ENCODE data around the gene KRABD2.
"Not testable (repeated sequence)": the region's sequence is repeated elsewhere in the genome, so short reads cannot be mapped to it uniquely, and the experiment has no call there.

Gene KRABD2

DNA sequence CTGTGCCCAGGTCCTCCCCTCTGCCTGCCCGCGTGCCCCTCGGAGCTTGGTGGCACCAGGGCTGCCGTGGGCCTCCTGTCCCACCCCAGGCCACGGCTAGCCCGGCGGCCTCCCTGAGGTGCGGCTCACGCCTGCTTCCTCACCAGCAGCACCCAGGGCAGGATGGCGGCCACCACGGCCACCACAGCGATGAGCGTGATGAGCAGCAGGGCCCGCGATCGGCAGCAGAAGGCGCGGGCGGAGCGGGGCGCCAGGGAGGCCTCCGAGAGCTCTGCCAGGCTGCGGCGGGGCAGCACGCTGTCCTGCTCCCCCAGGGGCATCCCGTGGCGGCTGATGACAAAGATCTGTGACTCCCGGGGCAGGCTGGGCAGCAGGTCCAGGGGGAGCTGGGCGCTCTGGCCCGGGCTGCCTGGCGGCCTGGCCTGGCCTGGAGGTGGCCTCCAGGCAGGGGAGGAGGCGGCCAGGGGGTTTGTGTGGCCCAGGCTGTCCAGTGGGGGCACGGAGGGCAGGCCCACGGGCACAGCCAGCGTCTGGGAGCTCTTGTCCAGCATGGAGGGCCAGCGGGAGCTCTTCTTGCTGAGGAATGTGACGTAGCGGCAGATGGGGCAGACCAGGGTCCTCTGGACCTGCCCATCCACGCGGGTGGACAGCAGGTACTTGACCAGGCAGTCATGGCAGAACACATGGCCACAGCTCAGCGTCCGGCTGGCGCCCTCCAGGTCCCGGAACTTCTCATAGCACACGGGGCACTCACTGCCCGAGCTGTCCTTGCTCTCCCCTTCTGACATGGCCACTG, 16.4 kb upstream of the KRABD2 start:
- DNase-seq (ENCODE audit: low read depth): no peak

DNA sequence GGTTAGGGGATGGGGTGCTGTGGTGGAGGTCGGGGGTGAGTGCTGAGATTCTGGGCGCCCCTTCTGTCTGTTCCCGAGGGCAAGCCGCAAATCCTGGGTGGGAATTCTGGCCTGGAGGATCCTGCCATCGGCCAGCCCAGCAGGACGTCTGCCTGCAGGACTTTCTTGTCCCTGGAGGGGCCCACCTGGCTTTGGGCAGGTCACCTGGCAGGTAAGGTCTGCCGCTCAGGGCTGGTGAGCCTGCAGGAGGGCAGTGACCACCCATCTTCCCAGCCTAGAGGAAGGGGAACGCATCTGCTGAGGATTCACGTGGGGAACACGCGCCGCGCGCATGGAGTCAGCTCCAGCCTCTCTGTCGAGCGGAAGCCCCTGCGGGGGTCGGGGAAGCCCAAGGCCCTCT, 15.8 kb upstream of the KRABD2 start:
- no peak for DNase-seq (ENCODE audit: low read depth)

- DNase-seq (ENCODE audit: low read depth): no peak
These were observed 15.2 kb upstream of the KRABD2 start for GRCh38 chr17:8391711-8392110.

- DNase-seq (ENCODE audit: low read depth): no peak
These were observed 11.6 kb upstream of the KRABD2 start for GRCh38 chr17:8387914-8388651.

GRCh38 chr17:8386841-8387240, 10.3 kb upstream of the KRABD2 start:
- no peak for DNase-seq (ENCODE audit: low read depth)

GRCh38 chr17:8384801-8385378, 8.4 kb upstream of the KRABD2 start:
- DNase-seq (ENCODE audit: low read depth): no peak

DNA sequence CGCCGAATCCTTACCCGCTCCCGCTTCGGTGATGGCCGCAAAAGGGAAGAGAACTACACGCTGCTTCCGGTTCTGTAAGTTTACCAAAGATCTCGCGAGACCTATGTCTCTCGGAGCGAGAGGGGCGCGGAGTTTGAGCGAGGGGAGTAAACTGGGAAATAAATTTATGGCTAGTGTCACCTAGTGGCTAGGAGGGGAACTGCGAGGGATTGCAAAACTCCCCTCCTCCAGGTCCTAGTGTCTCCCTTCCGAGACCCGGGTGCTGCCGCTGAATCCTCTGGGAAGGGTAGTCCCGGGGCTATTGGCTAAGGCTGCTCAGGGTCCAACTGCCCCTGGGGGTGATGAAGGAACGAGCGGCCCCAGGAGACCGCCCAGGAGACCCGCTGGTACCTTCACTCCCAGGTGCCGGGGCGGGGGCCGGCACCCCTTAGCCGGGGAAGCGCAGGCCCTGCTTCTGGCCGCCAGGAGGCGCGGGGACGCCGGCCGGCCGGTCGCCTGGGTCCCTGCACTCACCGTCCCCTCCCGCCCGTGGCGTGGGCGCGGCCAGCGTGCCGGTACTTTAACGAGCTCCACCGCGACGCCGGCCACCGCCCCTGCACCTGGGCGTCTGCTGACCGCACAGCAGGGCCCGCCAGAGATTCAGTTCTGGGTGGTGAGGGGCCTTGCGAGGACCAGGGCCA, 6.8 kb upstream of the KRABD2 start, which contains the start of gene RPL26:
Gene RPL26, minus strand, starts transcription at position 51 of the 680 bp plus-strand sequence. CDS start 883 bp downstream, outside the sequence.
- DNase-seq (ENCODE audit: low read depth): peak; percentile 87

DNA sequence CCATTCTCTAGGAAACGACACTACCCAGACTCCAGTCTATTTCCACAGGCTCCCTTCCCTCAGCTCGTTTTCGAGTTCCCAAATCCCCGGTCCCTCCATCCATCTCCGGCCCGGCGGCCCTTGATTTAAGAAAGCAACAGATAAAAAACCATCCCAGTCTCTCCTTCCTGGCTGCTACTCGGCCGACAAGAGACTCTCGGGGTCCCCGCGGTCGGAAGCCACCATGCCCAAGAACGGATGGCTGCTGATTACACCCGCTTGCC, 6.3 kb upstream of the KRABD2 start:
- no peak for DNase-seq (ENCODE audit: low read depth)

GRCh38 chr17:8382052-8382879, 5.8 kb upstream of the KRABD2 start:
- DNase-seq (ENCODE audit: low read depth): no peak

- DNase-seq (ENCODE audit: low read depth): no peak
These were observed 3.5 kb upstream of the KRABD2 start for GRCh38 chr17:8380049-8380448.

DNA sequence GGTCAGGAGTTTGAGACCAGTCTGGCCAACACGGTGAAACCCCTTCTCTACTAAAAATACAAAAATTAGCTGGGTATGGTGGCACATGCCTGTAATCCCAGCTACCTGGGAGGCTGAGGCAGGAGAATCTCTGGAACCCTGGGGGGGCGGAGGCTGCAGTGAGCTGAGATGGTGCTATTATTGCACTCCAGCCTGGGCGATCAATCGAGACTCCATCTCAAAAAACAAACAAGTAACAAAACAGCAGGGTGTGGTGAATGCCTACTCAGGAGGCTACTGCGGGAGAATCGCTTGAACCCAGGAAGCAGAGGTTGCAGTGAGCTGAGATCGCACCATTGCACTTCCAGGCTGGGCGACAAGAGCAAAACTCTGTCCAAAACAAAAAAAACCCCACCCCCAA, 1.6 kb upstream of the KRABD2 start:
- DNase-seq (ENCODE audit: low read depth): not testable (repeated sequence)

- DNase-seq (ENCODE audit: low read depth): no peak
These were observed 918 bp upstream of the KRABD2 start for GRCh38 chr17:8377422-8377821.

DNA sequence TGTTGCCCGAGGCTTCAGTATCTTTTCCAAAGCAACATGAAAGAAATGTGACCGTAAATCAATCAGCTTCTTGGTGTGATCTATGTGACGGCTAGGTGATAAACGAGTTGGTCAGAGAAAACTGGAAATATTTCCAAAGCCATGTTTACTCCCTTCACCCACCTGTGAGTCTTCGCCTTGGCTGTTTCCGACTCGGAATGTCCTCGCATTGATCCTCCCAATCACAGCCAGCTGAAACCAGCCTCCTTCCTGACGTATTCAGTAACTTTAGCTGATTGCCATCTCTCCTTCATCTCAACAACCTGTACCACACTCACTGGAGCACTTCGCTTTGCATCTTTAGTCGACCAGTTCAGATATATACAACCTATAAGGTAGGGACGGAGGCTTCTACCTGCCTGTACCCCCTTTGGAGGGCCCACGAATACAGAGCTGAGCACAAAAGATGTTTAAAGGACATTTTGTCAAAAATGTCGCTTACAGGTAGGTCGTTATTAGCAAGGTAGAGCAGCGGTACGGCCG, 705 bp downstream of the KRABD2 start:
- DNase-seq (ENCODE audit: low read depth): no peak

DNA sequence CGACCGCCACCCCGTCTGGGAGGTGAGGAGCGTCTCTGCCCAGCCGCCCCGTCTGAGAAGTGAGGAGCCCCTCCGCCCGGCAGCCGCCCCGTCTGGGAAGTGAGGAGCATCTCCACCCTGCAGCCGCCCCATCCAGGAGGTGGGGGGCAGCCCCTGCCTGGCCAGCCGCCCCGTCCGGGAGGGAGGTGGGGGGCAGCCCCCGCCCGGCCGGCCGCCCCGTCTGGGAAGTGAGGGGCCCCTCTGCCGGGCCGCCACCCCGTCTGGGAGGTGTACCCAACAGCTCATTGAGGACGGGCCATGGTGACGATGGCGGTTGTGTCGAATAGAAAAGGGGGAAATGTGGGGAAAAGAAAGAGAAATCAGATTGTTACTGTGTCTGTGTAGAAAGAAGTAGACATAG, 2.6 kb downstream of the KRABD2 start:
- not testable (repeated sequence) for DNase-seq (ENCODE audit: low read depth)

DNA sequence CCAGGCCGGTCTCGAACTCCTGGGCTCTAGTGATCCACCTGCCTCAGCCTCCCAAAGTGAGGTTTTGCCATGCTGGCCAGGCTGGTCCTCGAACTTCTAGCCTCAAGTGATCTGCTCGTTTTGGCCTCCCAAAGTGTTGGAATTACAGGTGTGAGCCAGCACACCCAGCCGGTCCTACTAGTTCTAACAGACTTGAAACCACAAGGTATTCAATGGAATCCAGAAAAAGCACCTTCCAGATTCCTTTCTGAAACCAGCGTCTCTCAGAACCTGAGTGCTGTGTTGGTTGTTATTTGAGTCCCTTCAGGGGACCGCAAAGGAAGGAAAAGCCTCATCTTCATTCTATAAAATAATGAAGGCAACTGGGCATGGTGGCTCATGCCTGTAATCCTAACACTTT, 4.1 kb downstream of the KRABD2 start:
- no peak for DNase-seq (ENCODE audit: low read depth)

GRCh38 chr17:8371786-8372185, 4.7 kb downstream of the KRABD2 start:
- no peak for DNase-seq (ENCODE audit: low read depth)

DNA sequence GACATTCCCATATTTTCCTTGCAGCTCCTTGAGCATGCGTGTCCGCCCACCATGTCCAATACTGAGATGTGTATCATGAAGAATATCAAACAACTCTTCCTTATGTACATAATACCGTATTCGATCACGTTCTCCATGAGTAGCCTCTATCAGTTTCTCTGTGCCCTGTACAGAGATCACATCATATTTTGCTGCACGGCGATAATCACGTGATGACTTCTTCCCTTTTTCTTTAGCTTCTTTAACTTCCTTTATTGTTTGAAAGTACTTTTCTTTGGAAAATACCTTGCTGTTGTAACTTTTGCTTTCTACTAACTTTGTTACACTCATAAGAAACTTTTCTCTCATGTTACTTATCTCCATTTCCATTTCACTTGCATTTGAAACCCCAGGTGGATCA, 6.6 kb downstream of the KRABD2 start:
- no peak for DNase-seq (ENCODE audit: low read depth)

DNA sequence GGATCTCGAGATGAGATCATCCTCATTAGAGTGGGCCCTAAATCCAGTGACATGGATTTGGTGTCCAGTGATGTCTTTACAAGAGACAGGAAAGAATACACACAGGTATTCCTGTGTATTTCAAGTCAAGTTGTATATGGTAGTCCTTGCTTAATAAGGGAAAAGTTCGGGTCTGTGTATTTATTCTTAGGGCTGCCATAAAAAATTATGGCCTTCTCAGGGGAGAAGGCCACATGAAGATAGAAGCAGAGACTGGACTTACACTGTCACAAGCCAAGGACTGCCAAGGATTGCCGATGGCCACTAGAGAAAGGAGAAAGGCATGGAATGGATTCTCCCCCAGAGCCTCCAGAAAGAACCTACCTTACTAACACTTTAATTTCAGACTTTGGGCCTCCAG, 8.3 kb downstream of the KRABD2 start:
- no peak for DNase-seq (ENCODE audit: low read depth)

DNA sequence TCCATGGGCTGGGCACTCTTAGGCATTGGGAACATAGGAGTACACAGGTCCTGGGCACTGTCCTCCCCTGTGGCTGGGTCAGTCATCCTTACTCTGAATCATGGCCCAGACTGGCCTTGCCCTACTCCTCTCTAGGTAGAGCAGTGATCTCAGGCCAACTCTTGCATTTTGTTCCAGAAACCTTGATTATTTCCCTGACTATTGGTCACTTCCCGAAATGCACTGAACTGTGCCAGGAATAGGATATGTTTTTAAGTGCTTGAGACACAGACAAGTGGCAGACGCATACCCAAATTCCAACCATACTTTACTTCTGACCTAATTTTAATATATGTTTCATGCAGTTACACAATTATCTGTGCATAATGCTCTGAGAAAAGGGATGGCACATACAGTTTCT, 10.3 kb downstream of the KRABD2 start:
- no peak for DNase-seq (ENCODE audit: low read depth)

GRCh38 chr17:8365143-8365542, 11.4 kb downstream of the KRABD2 start:
- DNase-seq (ENCODE audit: low read depth): no peak

DNA sequence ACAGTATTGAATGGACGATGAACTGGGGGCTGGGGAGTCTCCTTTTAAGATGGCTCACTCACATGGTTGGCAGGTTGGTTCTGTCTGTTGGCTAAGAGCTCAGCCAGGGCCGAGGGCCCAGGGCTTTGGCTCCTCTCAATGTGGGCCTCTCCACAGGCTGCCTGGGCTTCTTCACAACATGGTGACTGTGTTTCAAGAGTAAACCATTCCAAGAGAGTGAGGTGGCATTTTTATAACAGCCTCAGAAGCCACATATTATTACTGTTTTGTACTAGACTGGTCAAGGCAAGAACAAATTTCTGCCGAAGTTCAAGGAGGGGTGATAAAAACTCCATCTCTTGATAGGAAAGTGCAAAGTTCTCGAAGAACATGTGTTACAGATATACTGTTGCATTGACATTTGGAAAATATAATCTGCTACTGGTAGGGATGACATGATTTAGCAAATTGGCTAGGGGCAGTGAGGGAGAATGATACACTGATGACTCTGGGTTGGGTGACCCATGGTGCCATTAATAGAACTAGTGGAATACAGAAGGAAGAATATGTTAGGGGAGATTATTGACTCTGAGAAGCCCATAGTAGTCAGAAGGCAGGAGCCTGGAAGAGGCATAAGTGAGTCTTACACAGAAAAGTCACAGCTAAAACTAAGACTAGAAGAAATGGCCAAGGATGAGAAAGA, 13.7 kb downstream of the KRABD2 start:
- DNase-seq (ENCODE audit: low read depth): no peak

Measured in stimulated activated CD8-positive, alpha-beta memory T cell treated with anti-CD3 and anti-CD28 coated beads, Interleukin-4, amount 100 ng/mL, for 24 hours (primary cell).